ENCODE results near the gene RAB3C.

Gene RAB3C

DNA sequence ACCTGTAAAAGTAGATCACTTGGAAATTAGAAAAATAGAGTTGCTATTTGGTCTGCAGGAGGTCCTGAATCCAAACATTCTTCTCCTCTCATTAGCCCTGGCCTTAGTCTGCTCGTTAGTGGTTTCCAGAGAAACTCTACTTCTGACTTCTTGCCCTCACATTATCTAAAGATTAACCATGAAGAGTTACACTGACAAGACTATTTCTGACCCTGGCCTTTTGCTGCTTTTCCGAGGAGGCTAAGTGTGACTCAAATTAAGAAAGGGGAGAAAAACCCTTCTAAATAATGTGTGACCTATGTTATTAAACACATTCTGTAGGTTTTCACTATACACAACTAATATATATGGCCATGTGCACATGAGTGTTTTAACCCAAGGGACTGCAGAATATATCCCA, 302.4 kb downstream of the RAB3C start:
- DNase-seq (ENCODE audit: low read depth in 2 of 2) = no peak

DNA sequence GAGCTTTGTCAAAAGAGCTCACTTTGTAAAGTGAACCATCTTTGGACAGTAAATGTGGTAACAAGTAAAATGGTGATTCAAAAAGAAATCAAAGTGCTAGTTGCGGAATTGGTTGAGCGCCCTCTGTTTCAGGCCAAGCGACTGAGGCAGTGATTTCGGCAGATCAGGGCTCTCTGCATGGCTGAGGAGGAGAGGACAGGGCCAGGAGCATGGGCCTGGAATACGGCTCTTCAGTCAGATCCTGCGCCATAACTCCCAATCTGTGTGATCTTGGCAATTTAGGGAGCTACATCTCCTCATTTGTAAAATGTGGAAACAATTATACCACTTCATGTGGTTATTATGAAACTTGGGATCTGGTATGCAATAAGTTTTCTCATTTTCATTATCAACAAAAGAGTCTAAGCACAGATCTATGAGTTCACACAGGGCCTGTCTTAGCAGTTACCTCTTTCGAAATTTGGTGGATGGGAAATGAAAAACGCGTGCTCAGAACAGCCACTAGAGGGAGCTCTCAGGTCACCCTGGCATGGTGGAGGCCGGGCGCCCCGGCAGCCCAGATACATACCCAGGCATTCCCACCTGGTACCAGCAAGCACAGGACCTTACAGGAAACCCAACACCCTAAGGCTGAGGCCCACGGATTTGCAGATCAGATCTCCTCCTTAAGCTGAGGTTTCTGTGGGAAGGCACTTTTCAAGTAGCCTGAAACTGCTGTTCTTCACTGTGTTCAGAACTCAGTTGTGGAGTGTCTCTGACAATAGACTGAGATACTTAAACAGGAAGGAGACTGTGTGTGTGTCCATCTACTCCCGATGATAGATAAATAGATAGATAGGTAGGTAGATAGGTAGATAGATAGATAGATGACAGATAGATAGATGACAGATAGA, 303.7 kb downstream of the RAB3C start:
- DNase-seq (ENCODE audit: low read depth in 2 of 2) = peak; percentile 4 to 21

DNA sequence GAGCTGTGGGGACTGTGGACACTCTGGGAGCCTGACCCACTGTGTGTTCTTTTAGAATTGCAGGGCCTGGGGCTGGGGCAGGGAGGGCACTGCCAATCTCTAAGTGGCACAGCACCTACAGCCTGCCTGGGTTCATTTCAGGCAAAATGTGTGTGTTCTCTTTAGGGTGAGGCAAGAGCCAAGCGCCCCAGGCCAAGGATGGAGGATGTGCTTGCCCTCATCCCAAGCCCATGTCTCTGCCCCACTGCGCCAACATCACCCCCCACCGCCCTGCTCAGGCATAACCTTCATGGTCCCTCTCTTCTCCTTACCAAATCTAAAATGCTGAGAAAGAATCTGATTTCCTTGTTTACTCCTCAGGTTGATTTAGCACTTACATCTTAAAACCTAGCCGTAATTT, 304.4 kb downstream of the RAB3C start:
- DNase-seq (ENCODE audit: low read depth in 2 of 2) = no peak

- no peak for DNase-seq (ENCODE audit: low read depth in 2 of 2)
These were observed 305.0 kb downstream of the RAB3C start for GRCh38 chr5:58887721-58888409.

DNA sequence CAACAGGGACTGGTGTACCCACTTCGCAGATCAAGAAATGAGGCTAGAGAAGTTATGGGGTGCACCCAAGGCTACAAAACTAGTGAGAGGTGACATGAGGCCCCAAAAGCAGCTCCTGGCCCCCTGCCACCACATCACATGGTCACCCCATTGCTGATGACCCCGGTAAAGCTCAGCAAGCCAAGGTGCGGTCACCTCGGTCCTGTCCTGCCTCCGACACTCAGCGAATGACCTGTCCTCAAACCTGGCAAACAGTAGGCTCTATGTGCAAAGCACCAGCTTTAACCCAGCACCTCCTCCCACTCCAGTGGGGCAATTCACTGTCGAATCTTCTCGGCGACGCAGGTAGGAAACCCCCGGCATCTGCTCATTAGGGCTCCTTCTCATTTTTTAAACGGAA, 307.4 kb downstream of the RAB3C start:
- no peak for DNase-seq (ENCODE audit: low read depth in 2 of 2)

- no peak for DNase-seq (ENCODE audit: low read depth in 2 of 2)
These were observed 307.8 kb downstream of the RAB3C start for GRCh38 chr5:58890701-58891085.

- DNase-seq (ENCODE audit: low read depth in 2 of 2) = peak; percentile 4 to 20
These were observed 308.5 kb downstream of the RAB3C start for GRCh38 chr5:58891086-58891970.

GRCh38 chr5:58891971-58892343, 309.1 kb downstream of the RAB3C start:
- no peak for DNase-seq (ENCODE audit: low read depth in 2 of 2)

DNA sequence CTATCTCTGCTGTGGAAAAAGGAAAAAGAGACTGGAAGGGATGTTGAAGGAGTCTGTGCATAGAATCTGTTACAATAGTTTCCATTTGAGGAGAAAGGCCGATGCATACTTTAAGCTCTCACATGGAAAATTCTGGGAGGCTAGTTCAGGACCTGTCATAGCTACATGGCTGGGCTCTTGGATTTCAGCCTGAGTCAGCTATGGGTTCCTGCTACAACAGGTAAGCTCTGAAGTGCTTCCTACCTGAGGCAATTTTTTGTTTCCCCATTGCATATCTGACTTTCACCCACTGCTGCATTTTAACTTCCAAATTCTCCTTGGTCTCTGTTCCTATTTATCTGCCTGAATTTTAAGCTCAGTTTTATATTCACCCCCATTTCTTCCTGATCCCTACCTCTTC, 310.7 kb downstream of the RAB3C start:
- DNase-seq (ENCODE audit: low read depth in 2 of 2) = no peak

- no peak for DNase-seq (ENCODE audit: low read depth in 2 of 2)
These were observed 315.1 kb downstream of the RAB3C start for GRCh38 chr5:58898006-58898405.

DNA sequence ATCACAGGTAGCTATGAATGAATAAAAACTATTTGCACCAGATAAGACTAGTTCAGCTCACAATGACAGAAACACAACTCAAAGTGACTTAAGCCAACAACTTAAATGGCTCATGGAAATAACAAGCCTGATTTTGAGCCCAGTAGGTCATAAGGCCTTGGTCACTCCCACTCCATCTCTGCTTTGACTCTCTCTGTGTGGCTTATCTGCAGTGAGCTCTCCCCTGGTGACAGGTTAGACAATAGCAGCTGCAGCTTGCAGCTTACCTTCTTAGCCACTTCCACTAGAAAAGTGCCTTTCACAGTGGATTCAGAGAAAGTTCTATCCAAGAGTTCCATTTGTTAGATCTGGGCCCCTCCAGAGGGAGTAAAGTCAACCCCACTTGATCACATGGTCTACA, 315.7 kb downstream of the RAB3C start:
- no peak for DNase-seq (ENCODE audit: low read depth in 2 of 2)

DNA sequence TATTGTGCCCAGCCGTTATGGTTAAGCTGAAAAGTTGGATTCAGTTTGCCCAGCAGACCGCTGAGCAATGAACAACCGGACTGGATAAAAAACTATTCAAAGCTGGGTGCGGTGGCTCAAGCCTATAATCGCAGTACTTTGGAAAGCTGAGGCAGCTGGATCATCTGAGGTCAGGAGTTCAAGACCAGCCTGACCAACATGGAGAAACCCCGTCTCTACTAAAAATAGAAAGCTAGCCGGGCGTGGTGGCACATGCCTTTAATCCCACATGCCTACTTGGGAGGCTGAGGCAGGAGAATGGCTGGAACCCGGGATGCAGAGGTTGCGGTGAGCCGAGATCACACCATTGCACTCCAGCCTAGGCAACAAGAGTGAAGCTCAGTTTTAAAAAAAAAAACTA, 318.4 kb downstream of the RAB3C start:
- no peak for DNase-seq (ENCODE audit: low read depth in 2 of 2)

DNA sequence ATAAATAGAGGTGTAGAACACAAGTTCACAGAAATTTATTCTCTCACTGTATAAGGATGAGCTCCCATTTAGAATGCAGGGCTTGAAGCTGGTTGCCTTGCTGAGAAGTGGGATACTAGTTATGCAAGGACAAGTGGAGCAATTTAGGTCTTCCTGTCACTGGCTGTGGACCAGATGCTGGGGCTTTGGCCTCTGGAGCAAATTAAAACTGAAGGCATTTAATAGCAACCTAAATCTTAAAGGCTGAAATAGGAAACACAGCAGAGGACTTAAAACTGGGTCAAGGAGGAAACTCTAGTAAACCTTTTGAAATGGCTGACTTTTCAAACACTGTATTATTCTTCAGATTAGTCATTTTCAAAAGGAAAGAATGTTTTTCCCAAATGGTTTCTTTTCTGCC, 319.4 kb downstream of the RAB3C start:
- DNase-seq (ENCODE audit: low read depth in 2 of 2) = no peak

- no peak for DNase-seq (ENCODE audit: low read depth in 2 of 2)
These were observed 319.9 kb downstream of the RAB3C start for GRCh38 chr5:58902765-58903164.

GRCh38 chr5:58904737-58905136, 321.9 kb downstream of the RAB3C start:
- DNase-seq (ENCODE audit: low read depth in 2 of 2) = no peak

DNA sequence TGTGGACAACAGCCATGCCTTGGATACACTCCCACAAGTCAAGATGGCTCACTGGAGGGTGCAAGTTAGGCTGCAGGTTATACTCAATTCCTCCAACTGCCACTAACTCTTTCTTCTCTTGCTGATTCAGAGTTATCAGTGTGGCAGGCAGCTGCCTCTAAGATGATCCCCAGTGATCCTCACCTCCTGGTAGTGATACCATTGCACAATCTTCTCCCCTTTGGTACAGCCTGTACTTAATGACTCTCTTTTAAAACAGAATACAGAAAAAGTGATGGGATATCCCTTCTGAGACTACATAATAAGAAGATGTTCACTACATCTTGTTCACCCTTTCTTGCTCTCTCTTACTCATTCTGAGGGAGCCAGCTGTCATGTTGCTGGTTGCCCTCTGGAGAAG, 323.1 kb downstream of the RAB3C start:
- DNase-seq (ENCODE audit: low read depth in 2 of 2) = no peak
